ENCODE measurements around the gene DYNC1LI1.

- TF ChIP-seq POLR2A (IDR thresholded peaks at IDR 0.05) (no peak), CTCF (IDR thresholded peaks at IDR 0.05) (no peak)
Observed at GRCh38 chr3:32481791-32482631, 88.6 kb downstream of the DYNC1LI1 start.

Measured in Peyer's patch (tissue), 4 donors.